Measurements from ENCODE around the gene BST1.
"Not testable (repeated sequence)": the region's sequence is repeated elsewhere in the genome, so short reads cannot be mapped to it uniquely, and the experiment has no call there.

BST1 gene

DNA sequence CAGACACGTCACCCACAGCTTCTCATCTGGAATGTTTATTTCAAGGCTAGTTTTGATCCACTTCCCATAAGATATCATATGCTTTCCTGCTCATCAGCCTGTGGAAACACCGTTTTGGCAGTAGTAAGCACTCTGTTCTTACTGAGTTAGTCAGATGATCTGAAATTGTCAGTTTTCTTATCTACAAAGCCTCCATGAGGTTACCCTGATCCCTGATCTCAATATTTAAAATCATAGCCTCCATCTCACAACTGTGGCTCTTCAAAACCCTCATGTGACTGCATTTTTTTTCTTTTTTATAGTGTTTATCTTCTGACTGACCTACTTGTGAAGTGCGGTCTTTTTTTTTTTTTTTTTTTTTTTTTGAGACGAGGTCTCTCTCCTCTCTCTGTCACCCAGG lies 22.7 kb downstream of the BST1 start:
- no peak overlapping the region for H3K4me3 ChIP-seq (replicated peaks; ENCODE audit: low read depth, low read length)
- peak; percentile 14 for DNase-seq (ENCODE audit: low read depth)
- TF ChIP-seq, protein P1, sequence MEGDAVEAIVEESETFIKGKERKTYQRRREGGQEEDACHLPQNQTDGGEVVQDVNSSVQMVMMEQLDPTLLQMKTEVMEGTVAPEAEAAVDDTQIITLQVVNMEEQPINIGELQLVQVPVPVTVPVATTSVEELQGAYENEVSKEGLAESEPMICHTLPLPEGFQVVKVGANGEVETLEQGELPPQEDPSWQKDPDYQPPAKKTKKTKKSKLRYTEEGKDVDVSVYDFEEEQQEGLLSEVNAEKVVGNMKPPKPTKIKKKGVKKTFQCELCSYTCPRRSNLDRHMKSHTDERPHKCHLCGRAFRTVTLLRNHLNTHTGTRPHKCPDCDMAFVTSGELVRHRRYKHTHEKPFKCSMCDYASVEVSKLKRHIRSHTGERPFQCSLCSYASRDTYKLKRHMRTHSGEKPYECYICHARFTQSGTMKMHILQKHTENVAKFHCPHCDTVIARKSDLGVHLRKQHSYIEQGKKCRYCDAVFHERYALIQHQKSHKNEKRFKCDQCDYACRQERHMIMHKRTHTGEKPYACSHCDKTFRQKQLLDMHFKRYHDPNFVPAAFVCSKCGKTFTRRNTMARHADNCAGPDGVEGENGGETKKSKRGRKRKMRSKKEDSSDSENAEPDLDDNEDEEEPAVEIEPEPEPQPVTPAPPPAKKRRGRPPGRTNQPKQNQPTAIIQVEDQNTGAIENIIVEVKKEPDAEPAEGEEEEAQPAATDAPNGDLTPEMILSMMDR (IDR thresholded peaks at IDR 0.05; ENCODE audit: low read length, missing control alignments): no peak

DNA sequence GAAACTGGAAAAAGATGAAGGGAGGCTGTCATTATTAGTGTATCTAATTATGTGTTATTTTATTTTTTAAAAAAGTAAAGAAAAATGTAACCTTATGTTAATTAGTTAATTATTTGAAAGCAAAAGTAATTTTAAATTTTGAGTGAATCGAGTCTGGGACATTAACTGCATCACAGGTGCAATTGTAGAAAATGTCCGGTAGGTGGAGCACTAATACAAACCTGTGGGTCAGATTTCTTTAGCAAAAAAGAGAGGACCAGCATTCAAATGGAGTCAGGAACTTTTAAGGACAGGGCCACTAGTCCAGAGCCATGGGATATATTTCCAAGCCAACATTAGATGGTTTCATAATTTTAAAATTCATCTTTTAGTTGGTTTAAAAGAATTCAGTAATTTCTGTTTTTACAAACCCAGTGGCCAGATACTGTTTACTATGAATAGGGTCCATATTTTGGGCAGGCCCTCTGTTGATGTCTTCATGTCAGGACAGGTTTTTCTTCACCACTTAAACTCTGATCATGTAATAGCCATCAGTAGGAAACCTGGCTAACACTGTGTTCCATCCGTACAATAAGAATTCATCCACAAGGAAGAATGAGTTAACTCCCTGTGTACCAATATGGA lies 27.2 kb downstream of the BST1 start:
- DNase-seq (ENCODE audit: low read depth): peak; percentile 63
- TF ChIP-seq, protein P1 (IDR thresholded peaks at IDR 0.05; ENCODE audit: low read length, missing control alignments): peak; percentile 84
- H3K4me3 ChIP-seq (replicated peaks; ENCODE audit: low read depth, low read length): no peak overlapping the region

DNA sequence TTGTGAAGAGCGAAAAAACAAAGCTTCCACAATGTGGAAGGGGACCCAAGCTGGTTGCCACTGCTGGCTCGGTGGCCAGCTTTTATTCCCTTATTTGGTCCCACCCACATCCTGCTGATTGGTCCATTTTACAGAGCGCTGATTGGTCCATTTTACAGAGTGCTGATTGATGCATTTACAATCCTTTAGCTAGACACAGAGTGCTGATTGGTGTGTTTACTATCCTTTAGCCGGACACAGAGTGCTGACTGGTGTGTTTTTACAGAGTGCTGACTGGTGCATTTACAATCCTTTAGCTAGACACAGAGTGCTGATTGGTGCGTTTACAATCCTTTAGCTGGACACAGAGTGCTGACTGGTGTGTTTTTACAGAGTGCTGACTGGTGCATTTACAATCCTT lies 30.2 kb downstream of the BST1 start:
- not testable (repeated sequence) for H3K4me3 ChIP-seq (replicated peaks; ENCODE audit: low read depth, low read length); DNase-seq (ENCODE audit: low read depth)

DNA sequence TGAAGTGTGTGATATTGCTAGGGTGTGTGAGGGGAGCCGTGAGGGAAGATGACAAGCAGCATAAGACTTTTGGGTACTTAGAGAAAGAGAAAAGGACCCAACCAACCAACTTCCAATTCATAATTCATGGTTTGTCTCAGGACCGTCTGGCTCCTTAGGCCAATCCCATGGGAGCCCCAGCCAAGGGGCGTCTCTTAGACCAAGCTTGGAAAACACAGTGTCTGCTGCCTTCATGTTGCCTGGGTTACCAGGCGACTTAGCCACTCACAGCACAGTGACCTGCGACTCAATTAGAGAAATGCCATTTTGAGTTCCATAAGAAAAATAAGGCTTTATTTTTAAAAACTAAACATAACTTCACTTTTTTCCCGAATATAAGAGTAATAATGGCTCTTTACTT lies 32.7 kb downstream of the BST1 start:
- no peak for DNase-seq (ENCODE audit: low read depth)
- no peak overlapping the region for H3K4me3 ChIP-seq (replicated peaks; ENCODE audit: low read depth, low read length)
- TF ChIP-seq, protein P1 (IDR thresholded peaks at IDR 0.05; ENCODE audit: low read length, missing control alignments): no peak

DNA sequence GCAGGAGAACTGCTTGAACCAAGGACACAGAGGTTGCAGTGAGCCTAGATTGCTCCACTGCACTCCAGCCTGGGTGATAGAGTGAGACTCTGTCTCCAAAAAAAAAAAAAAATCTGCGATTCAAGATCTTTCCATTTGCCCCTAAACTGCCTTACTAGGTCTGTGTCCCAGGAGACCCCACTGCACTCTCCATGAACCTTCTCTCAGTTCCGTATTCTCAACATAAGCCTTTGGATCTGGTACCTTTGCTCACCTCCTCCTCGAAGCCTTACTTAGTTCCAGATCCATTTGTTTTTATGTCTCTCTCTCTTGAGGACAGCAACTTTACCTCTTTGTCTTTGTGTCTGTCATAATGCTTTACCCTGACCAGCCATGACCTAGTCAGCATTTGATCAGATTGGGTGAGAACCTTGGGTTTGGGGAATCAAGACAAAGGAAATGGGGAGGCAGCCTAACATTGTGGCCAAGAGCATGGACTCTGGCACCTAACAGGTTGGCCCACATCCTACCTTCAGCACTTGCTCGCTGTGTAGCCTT lies 33.7 kb downstream of the BST1 start:
- no peak for DNase-seq (ENCODE audit: low read depth)
- TF ChIP-seq, protein P1 (IDR thresholded peaks at IDR 0.05; ENCODE audit: low read length, missing control alignments): no peak
- H3K4me3 ChIP-seq (replicated peaks; ENCODE audit: low read depth, low read length): no peak overlapping the region

DNA sequence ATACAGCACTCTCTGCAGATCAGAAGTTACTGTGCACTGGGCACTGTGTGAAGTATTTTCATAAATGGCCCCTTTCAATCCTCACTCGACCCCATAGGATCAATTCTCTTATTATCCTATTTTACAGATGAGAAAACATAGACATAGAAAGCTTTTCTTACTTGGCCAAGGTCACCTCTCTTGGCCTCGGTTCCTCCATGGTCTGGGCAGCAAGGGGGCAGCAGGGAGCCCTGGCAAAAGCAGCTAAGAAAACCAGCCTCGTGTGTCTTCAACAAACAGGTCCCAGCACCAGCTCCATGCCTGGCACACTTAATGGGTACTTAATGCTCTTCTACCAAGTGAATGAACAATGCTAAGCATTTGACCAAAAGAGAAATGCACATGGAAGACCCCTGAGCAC lies 34.4 kb downstream of the BST1 start:
- TF ChIP-seq, protein P1 (IDR thresholded peaks at IDR 0.05; ENCODE audit: low read length, missing control alignments): no peak
- no peak for DNase-seq (ENCODE audit: low read depth)
- H3K4me3 ChIP-seq (replicated peaks; ENCODE audit: low read depth, low read length): no peak overlapping the region

DNA sequence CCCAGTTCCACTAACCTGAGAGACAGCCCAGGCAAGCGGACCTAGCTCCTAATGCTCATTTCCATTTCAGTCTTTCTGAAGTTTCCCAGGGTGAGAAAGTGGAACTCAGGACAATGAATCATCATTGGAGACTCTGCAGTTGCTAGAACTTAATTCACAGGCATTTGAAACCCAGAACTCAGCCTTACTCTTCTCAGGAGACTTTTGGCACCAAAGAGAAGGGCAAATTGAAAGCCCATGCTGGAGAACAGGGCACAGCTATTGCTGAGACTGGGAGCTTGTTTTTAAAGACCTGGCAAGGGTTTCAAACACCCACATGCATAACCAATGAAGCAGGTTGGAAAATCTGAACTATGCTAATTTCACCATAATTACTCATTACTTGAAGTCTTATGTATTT lies 36.0 kb downstream of the BST1 start:
- no peak for DNase-seq (ENCODE audit: low read depth)
- H3K4me3 ChIP-seq (replicated peaks; ENCODE audit: low read depth, low read length): no peak overlapping the region
- TF ChIP-seq, protein P1 (IDR thresholded peaks at IDR 0.05; ENCODE audit: low read length, missing control alignments): no peak

Measured in fibroblast of pulmonary artery (primary cell).